Nephron (organoid): ENCODE results near the gene FIGNL1.

Source experiments
- H3K27ac Mint-ChIP-seq, 3 experiments: 2 replicates each; pipeline ENCODE4 v1.8.0; 2020; ENCODE audit warnings: mixed read lengths in 3 of 3, mild to moderate bottlenecking in 2 of 3, moderate library complexity in 1 of 3
- H3K27me3 Mint-ChIP-seq: 2 replicates; pipeline ENCODE4 v1.8.0; 2021; ENCODE audit warnings: low read depth, mild to moderate bottlenecking, moderate library complexity, mixed read lengths
- H3K36me3 Mint-ChIP-seq: 2 replicates; pipeline ENCODE4 v1.8.0; 2020; ENCODE audit warnings: low read depth, mixed read lengths
- H3K4me1 Mint-ChIP-seq: 2 replicates; pipeline ENCODE4 v1.8.0; 2020; ENCODE audit warnings: mixed read lengths
- H3K4me3 Mint-ChIP-seq, 3 experiments: 2 replicates each; pipeline ENCODE4 v1.8.0; 2020; ENCODE audit warnings: mild to moderate bottlenecking in 3 of 3, mixed read lengths in 3 of 3, moderate library complexity in 2 of 3
- H3K9me3 Mint-ChIP-seq: 2 replicates; pipeline ENCODE4 v1.8.0; 2020; ENCODE audit warnings: mixed read lengths
- CTCF ChIP-seq, 3 experiments: fragments of 200-600 bp; sonication (generic); IDR thresholded peaks; one replicate each; pipeline ENCODE4 v1.5.0; 2021; ENCODE audit warnings: antibody characterized with exemption in 3 of 3; ENCODE audit not compliant: unreplicated experiment in 3 of 3

The FIGNL1 gene

GRCh38 chr7:50449881-50450589 lies at the start of gene FIGNL1:
TSS of gene FIGNL1 (minus strand) at chr7:50450350. CDS start at chr7:50447287, 3,063 bp downstream.
- Mint-ChIP-seq H3K36me3 (peaks cover 15% of the 10 kb centered on the region), H3K4me3 (peak within 1 kb of the TSS; percentile 88 to 91 (median 88)), H3K4me1 (peaks cover 20% of the 10 kb centered on the region), H3K27ac (peak within 1 kb of the TSS; percentile 23 to 52 (median 49)), H3K9me3 (no peaks in the 10 kb centered on the region), H3K27me3 (peaks cover 13% of the 10 kb centered on the region)
- TF ChIP-seq CTCF (IDR thresholded peaks at IDR 0.05; ENCODE audit: unreplicated experiment in 3 of 3) = no peak

- no peak overlapping the region for H3K27ac Mint-ChIP-seq
- H3K4me1 Mint-ChIP-seq = peaks cover 23% of the 10 kb centered on the region
- no peak overlapping the region for H3K4me3 Mint-ChIP-seq
- H3K9me3 Mint-ChIP-seq = peaks cover 2% of the 10 kb centered on the region
- no peaks in the 10 kb centered on the region for H3K36me3 Mint-ChIP-seq
- no peak for TF ChIP-seq CTCF (IDR thresholded peaks at IDR 0.05; ENCODE audit: unreplicated experiment in 3 of 3)
- H3K27me3 Mint-ChIP-seq = peaks cover 10% of the 10 kb centered on the region
Measured at GRCh38 chr7:50499092-50499491, 48.9 kb upstream of the FIGNL1 start.

GRCh38 chr7:50497968-50498367 lies 47.8 kb upstream of the FIGNL1 start:
- Mint-ChIP-seq H3K36me3 (no peaks in the 10 kb centered on the region), H3K27me3 (peaks cover 10% of the 10 kb centered on the region), H3K27ac (no peak overlapping the region), H3K4me3 (no peak overlapping the region), H3K9me3 (peaks cover 2% of the 10 kb centered on the region), H3K4me1 (peaks cover 23% of the 10 kb centered on the region)
- no peak for TF ChIP-seq CTCF (IDR thresholded peaks at IDR 0.05; ENCODE audit: unreplicated experiment in 3 of 3)

GRCh38 chr7:50497068-50497642 lies 47.0 kb upstream of the FIGNL1 start:
- TF ChIP-seq CTCF (IDR thresholded peaks at IDR 0.05; ENCODE audit: unreplicated experiment in 3 of 3) = no peak
- H3K4me1 Mint-ChIP-seq = peaks cover 17% of the 10 kb centered on the region
- H3K27ac Mint-ChIP-seq = no peak overlapping the region
- H3K9me3 Mint-ChIP-seq = peaks cover 2% of the 10 kb centered on the region
- no peak overlapping the region for H3K4me3 Mint-ChIP-seq
- peaks cover 10% of the 10 kb centered on the region for H3K27me3 Mint-ChIP-seq
- no peaks in the 10 kb centered on the region for H3K36me3 Mint-ChIP-seq

GRCh38 chr7:50496569-50496968 lies 46.4 kb upstream of the FIGNL1 start:
- Mint-ChIP-seq H3K9me3 (peaks cover 2% of the 10 kb centered on the region), H3K27me3 (peaks cover 10% of the 10 kb centered on the region), H3K4me1 (peaks cover 15% of the 10 kb centered on the region), H3K27ac (no peak overlapping the region), H3K4me3 (no peak overlapping the region), H3K36me3 (no peaks in the 10 kb centered on the region)
- no peak for TF ChIP-seq CTCF (IDR thresholded peaks at IDR 0.05; ENCODE audit: unreplicated experiment in 3 of 3)

GRCh38 chr7:50495746-50496145 lies 45.6 kb upstream of the FIGNL1 start:
- peaks cover 10% of the 10 kb centered on the region for H3K27me3 Mint-ChIP-seq
- no peak overlapping the region for H3K27ac Mint-ChIP-seq
- H3K9me3 Mint-ChIP-seq = peaks cover 2% of the 10 kb centered on the region
- peaks cover 10% of the 10 kb centered on the region for H3K4me1 Mint-ChIP-seq
- no peak overlapping the region for H3K4me3 Mint-ChIP-seq
- TF ChIP-seq CTCF (IDR thresholded peaks at IDR 0.05; ENCODE audit: unreplicated experiment in 3 of 3) = no peak
- no peaks in the 10 kb centered on the region for H3K36me3 Mint-ChIP-seq
